ENCODE data around the gene SIK2. TPM values are rescaled to one million over a fixed set of nuclear protein-coding genes. Genes with fewer than 3 reads are reported as not detected.

Gene SIK2
- total RNA-seq, 1 experiment from 2014 or later: 64.8 TPM

- Histone ChIP-seq H4K20me1 (ENCODE audit: insufficient read depth, low read depth, low read length) (no peaks in the 10 kb centered on the region), H3K4me3 (ENCODE audit: low read length) (no peak overlapping the region), H3K9ac (ENCODE audit: low read length) (no peak overlapping the region)
Observed at GRCh38 chr11:111718436-111718835, 116.2 kb downstream of the SIK2 start.

GRCh38 chr11:111718859-111719258 is 116.6 kb downstream of the SIK2 start:
- no peak overlapping the region for H3K9ac ChIP-seq (ENCODE audit: low read length)
- peaks cover 53% of the 10 kb centered on the region for H3K36me3 ChIP-seq (ENCODE audit: insufficient read depth, low read length)

More at GRCh38 chr11:111718436-111718835, 116.2 kb downstream of the SIK2 start:
- Histone ChIP-seq H3K4me1 (ENCODE audit: low read length) (peaks cover 28% of the 10 kb centered on the region), H2AFZ (ENCODE audit: low read length) (no peak overlapping the region), H3K4me2 (ENCODE audit: low read depth, low read length, poor library complexity, severe bottlenecking) (no peak overlapping the region), H3K79me2 (ENCODE audit: low read length) (peaks cover 17% of the 10 kb centered on the region), H3K27ac (ENCODE audit: low read length) (no peak overlapping the region), H3K36me3 (ENCODE audit: insufficient read depth, low read length) (peaks cover 53% of the 10 kb centered on the region), H3K9me3 (ENCODE audit: low read length) (no peaks in the 10 kb centered on the region), H3K27me3 (ENCODE audit: low read length) (no peaks in the 10 kb centered on the region), H3K9me2 (replicated peaks; ENCODE audit: insufficient read depth, low read length) (no peaks in the 10 kb centered on the region)
- DNase-seq: no peak

GRCh38 chr11:111719379-111719778 is 117.1 kb downstream of the SIK2 start:
- H3K36me3 ChIP-seq (ENCODE audit: insufficient read depth, low read length): peaks cover 53% of the 10 kb centered on the region
- H3K27ac ChIP-seq (ENCODE audit: low read length): no peak overlapping the region

More at GRCh38 chr11:111718859-111719258, 116.6 kb downstream of the SIK2 start:
- H3K9me2 ChIP-seq (replicated peaks; ENCODE audit: insufficient read depth, low read length): no peaks in the 10 kb centered on the region
- peaks cover 17% of the 10 kb centered on the region for H3K79me2 ChIP-seq (ENCODE audit: low read length)
- H3K4me3 ChIP-seq (ENCODE audit: low read length): no peak overlapping the region
- no peak overlapping the region for H2AFZ ChIP-seq (ENCODE audit: low read length)
- peaks cover 28% of the 10 kb centered on the region for H3K4me1 ChIP-seq (ENCODE audit: low read length)
- H3K27me3 ChIP-seq (ENCODE audit: low read length): no peaks in the 10 kb centered on the region
- no peak overlapping the region for H3K4me2 ChIP-seq (ENCODE audit: low read depth, low read length, poor library complexity, severe bottlenecking)
- no peak for DNase-seq
- H3K9me3 ChIP-seq (ENCODE audit: low read length): no peaks in the 10 kb centered on the region
- H3K27ac ChIP-seq (ENCODE audit: low read length): no peak overlapping the region
- no peaks in the 10 kb centered on the region for H4K20me1 ChIP-seq (ENCODE audit: insufficient read depth, low read depth, low read length)

GRCh38 chr11:111720801-111721494 is 118.7 kb downstream of the SIK2 start:
- H3K9me2 ChIP-seq (replicated peaks; ENCODE audit: insufficient read depth, low read length): no peaks in the 10 kb centered on the region
- H3K9ac ChIP-seq (ENCODE audit: low read length): no peak overlapping the region
- H3K9me3 ChIP-seq (ENCODE audit: low read length): no peaks in the 10 kb centered on the region
- no peak overlapping the region for H3K4me2 ChIP-seq (ENCODE audit: low read depth, low read length, poor library complexity, severe bottlenecking)
- peaks cover 64% of the 10 kb centered on the region for H3K36me3 ChIP-seq (ENCODE audit: insufficient read depth, low read length)
- no peak overlapping the region for H2AFZ ChIP-seq (ENCODE audit: low read length)
- DNase-seq: no peak
- no peaks in the 10 kb centered on the region for H3K79me2 ChIP-seq (ENCODE audit: low read length)
- H3K4me3 ChIP-seq (ENCODE audit: low read length): no peak overlapping the region
- no peak overlapping the region for H3K27ac ChIP-seq (ENCODE audit: low read length)
- H3K27me3 ChIP-seq (ENCODE audit: low read length): no peaks in the 10 kb centered on the region
- no peaks in the 10 kb centered on the region for H4K20me1 ChIP-seq (ENCODE audit: insufficient read depth, low read depth, low read length)
- peaks cover 9% of the 10 kb centered on the region for H3K4me1 ChIP-seq (ENCODE audit: low read length)

More at GRCh38 chr11:111719379-111719778, 117.1 kb downstream of the SIK2 start:
- Histone ChIP-seq H3K4me2 (ENCODE audit: low read depth, low read length, poor library complexity, severe bottlenecking) (no peak overlapping the region), H3K27me3 (ENCODE audit: low read length) (no peaks in the 10 kb centered on the region), H3K9ac (ENCODE audit: low read length) (no peak overlapping the region), H3K79me2 (ENCODE audit: low read length) (peaks cover 11% of the 10 kb centered on the region), H3K4me3 (ENCODE audit: low read length) (no peak overlapping the region), H2AFZ (ENCODE audit: low read length) (no peak overlapping the region), H3K9me3 (ENCODE audit: low read length) (no peaks in the 10 kb centered on the region), H3K4me1 (ENCODE audit: low read length) (peaks cover 22% of the 10 kb centered on the region), H3K9me2 (replicated peaks; ENCODE audit: insufficient read depth, low read length) (no peaks in the 10 kb centered on the region), H4K20me1 (ENCODE audit: insufficient read depth, low read depth, low read length) (no peaks in the 10 kb centered on the region)
- no peak for DNase-seq

- H3K79me2 ChIP-seq (ENCODE audit: low read length): no peaks in the 10 kb centered on the region
- no peaks in the 10 kb centered on the region for H3K9me2 ChIP-seq (replicated peaks; ENCODE audit: insufficient read depth, low read length)
- H3K27ac ChIP-seq (ENCODE audit: low read length): no peak overlapping the region
- H3K4me2 ChIP-seq (ENCODE audit: low read depth, low read length, poor library complexity, severe bottlenecking): no peak overlapping the region
- H2AFZ ChIP-seq (ENCODE audit: low read length): no peak overlapping the region
- peaks cover 80% of the 10 kb centered on the region for H3K36me3 ChIP-seq (ENCODE audit: insufficient read depth, low read length)
- no peaks in the 10 kb centered on the region for H3K4me1 ChIP-seq (ENCODE audit: low read length)
- H3K9me3 ChIP-seq (ENCODE audit: low read length): no peaks in the 10 kb centered on the region
- H3K9ac ChIP-seq (ENCODE audit: low read length): no peak overlapping the region
- DNase-seq: no peak
- H3K4me3 ChIP-seq (ENCODE audit: low read length): no peak overlapping the region
- no peaks in the 10 kb centered on the region for H3K27me3 ChIP-seq (ENCODE audit: low read length)
- H4K20me1 ChIP-seq (ENCODE audit: insufficient read depth, low read depth, low read length): no peaks in the 10 kb centered on the region
Observed at GRCh38 chr11:111722501-111722900, 120.3 kb downstream of the SIK2 start.

GRCh38 chr11:111723595-111723994 is 121.3 kb downstream of the SIK2 start:
- no peaks in the 10 kb centered on the region for H3K27me3 ChIP-seq (ENCODE audit: low read length)
- no peak overlapping the region for H3K27ac ChIP-seq (ENCODE audit: low read length)
- H3K9me2 ChIP-seq (replicated peaks; ENCODE audit: insufficient read depth, low read length): no peaks in the 10 kb centered on the region
- no peak for DNase-seq
- no peak overlapping the region for H3K9ac ChIP-seq (ENCODE audit: low read length)
- no peaks in the 10 kb centered on the region for H4K20me1 ChIP-seq (ENCODE audit: insufficient read depth, low read depth, low read length)
- H3K4me2 ChIP-seq (ENCODE audit: low read depth, low read length, poor library complexity, severe bottlenecking): no peak overlapping the region
- H3K4me1 ChIP-seq (ENCODE audit: low read length): no peaks in the 10 kb centered on the region
- no peak overlapping the region for H2AFZ ChIP-seq (ENCODE audit: low read length)
- H3K4me3 ChIP-seq (ENCODE audit: low read length): no peak overlapping the region
- no peaks in the 10 kb centered on the region for H3K9me3 ChIP-seq (ENCODE audit: low read length)
- peaks cover 85% of the 10 kb centered on the region for H3K36me3 ChIP-seq (ENCODE audit: insufficient read depth, low read length)
- no peaks in the 10 kb centered on the region for H3K79me2 ChIP-seq (ENCODE audit: low read length)

- Histone ChIP-seq H3K9me3 (ENCODE audit: low read length) (no peaks in the 10 kb centered on the region), H3K9ac (ENCODE audit: low read length) (no peak overlapping the region), H3K36me3 (ENCODE audit: insufficient read depth, low read length) (peaks cover 81% of the 10 kb centered on the region), H3K4me3 (ENCODE audit: low read length) (no peak overlapping the region), H3K9me2 (replicated peaks; ENCODE audit: insufficient read depth, low read length) (no peaks in the 10 kb centered on the region), H3K27ac (ENCODE audit: low read length) (no peak overlapping the region), H3K27me3 (ENCODE audit: low read length) (no peaks in the 10 kb centered on the region), H3K79me2 (ENCODE audit: low read length) (no peaks in the 10 kb centered on the region), H2AFZ (ENCODE audit: low read length) (no peak overlapping the region), H3K4me1 (ENCODE audit: low read length) (no peaks in the 10 kb centered on the region), H4K20me1 (ENCODE audit: insufficient read depth, low read depth, low read length) (no peaks in the 10 kb centered on the region), H3K4me2 (ENCODE audit: low read depth, low read length, poor library complexity, severe bottlenecking) (no peak overlapping the region)
- DNase-seq: no peak
Observed at GRCh38 chr11:111724615-111725129, 122.4 kb downstream of the SIK2 start.

- no peak overlapping the region for H3K4me2 ChIP-seq (ENCODE audit: low read depth, low read length, poor library complexity, severe bottlenecking)
- H3K4me1 ChIP-seq (ENCODE audit: low read length): no peaks in the 10 kb centered on the region
- no peak overlapping the region for H3K27ac ChIP-seq (ENCODE audit: low read length)
- no peak overlapping the region for H2AFZ ChIP-seq (ENCODE audit: low read length)
- H3K79me2 ChIP-seq (ENCODE audit: low read length): no peaks in the 10 kb centered on the region
- no peaks in the 10 kb centered on the region for H3K9me2 ChIP-seq (replicated peaks; ENCODE audit: insufficient read depth, low read length)
- H3K9ac ChIP-seq (ENCODE audit: low read length): no peak overlapping the region
- no peaks in the 10 kb centered on the region for H4K20me1 ChIP-seq (ENCODE audit: insufficient read depth, low read depth, low read length)
- no peaks in the 10 kb centered on the region for H3K9me3 ChIP-seq (ENCODE audit: low read length)
- H3K4me3 ChIP-seq (ENCODE audit: low read length): no peak overlapping the region
- no peak for DNase-seq
- no peaks in the 10 kb centered on the region for H3K27me3 ChIP-seq (ENCODE audit: low read length)
- peaks cover 71% of the 10 kb centered on the region for H3K36me3 ChIP-seq (ENCODE audit: insufficient read depth, low read length)
Observed at GRCh38 chr11:111725621-111726020, 123.4 kb downstream of the SIK2 start.
